GM23338 (cell line): ENCODE data around the gene ZFR2. TPM values are rescaled to one million over a fixed set of nuclear protein-coding genes. Genes with fewer than 3 reads are reported as not detected.

Source experiments
- CREB1 ChIP-seq: fragments of 250-450 bp; sonication (Bioruptor Pico); IDR thresholded peaks from 2 replicates; pipeline ENCODE4 v1.5.0; 2020; ENCODE audit warnings: low read depth, mild to moderate bottlenecking, moderate library complexity
- CTCF ChIP-seq, 2 experiments: fragments of 200-600 bp in 1 of 2; sonication (generic) in 1 of 2; conservative IDR thresholded peaks; 2 replicates each; pipeline versions ENCODE4 v1.5.1 to v1.6.1; 2016 to 2017; ENCODE audit warnings: antibody characterized with exemption in 2 of 2, low read depth in 2 of 2, mild to moderate bottlenecking in 2 of 2, moderate library complexity in 1 of 2
- EZH2phosphoT487 ChIP-seq: fragments of 200-600 bp; sonication (generic); IDR thresholded peaks from one replicate; pipeline ENCODE4 v1.8.1; 2018; ENCODE audit warnings: antibody characterized with exemption; ENCODE audit not compliant: unreplicated experiment
- JUNB ChIP-seq: IDR thresholded peaks from one replicate; pipeline ENCODE4 v1.6.1; 2016; ENCODE audit warnings: antibody characterized with exemption; ENCODE audit not compliant: unreplicated experiment
- NANOG ChIP-seq: IDR thresholded peaks from 2 replicates; pipeline ENCODE4 v1.6.1; 2016; ENCODE audit warnings: antibody characterized with exemption, borderline replicate concordance
- POLR2AphosphoS5 ChIP-seq: IDR thresholded peaks from 2 replicates; pipeline ENCODE4 v1.6.1; 2016; ENCODE audit warnings: antibody characterized with exemption, low read depth
- STAT1 ChIP-seq: IDR thresholded peaks from one replicate; pipeline ENCODE4 v1.6.1; 2016; ENCODE audit warnings: antibody characterized with exemption; ENCODE audit not compliant: unreplicated experiment
- ZNF114 ChIP-seq: fragments of 250-450 bp; sonication (Bioruptor Pico); IDR thresholded peaks from 2 replicates; pipeline ENCODE4 v1.5.0; 2020; ENCODE audit warnings: mild to moderate bottlenecking, moderate library complexity
- ZNF462 ChIP-seq: fragments of 250-450 bp; sonication (Bioruptor Pico); IDR thresholded peaks from 2 replicates; pipeline ENCODE4 v1.5.0; 2020; ENCODE audit warnings: mild to moderate bottlenecking, moderate library complexity
- polyA plus RNA-seq: library from polyadenylated mRNA; unstranded; fragments of >200 nt; fragmentation: Nextera tagmentation; extraction: Ambion mirVana; gene quantifications from 2 replicates; pipeline ENCODE4 v1.2.1, GENCODE V29; 2016
- total RNA-seq: library from RNA; depleted of rRNA; stranded (reverse); fragments of >200 nt; shearing (Covaris generic); gene quantifications from 2 replicates; pipeline ENCODE4 v1.2.3, GENCODE V29; 2014

Gene ZFR2
- total and polyA plus RNA-seq, 2 experiments from 2014 or later = 15.8 to 31.3 TPM

DNA sequence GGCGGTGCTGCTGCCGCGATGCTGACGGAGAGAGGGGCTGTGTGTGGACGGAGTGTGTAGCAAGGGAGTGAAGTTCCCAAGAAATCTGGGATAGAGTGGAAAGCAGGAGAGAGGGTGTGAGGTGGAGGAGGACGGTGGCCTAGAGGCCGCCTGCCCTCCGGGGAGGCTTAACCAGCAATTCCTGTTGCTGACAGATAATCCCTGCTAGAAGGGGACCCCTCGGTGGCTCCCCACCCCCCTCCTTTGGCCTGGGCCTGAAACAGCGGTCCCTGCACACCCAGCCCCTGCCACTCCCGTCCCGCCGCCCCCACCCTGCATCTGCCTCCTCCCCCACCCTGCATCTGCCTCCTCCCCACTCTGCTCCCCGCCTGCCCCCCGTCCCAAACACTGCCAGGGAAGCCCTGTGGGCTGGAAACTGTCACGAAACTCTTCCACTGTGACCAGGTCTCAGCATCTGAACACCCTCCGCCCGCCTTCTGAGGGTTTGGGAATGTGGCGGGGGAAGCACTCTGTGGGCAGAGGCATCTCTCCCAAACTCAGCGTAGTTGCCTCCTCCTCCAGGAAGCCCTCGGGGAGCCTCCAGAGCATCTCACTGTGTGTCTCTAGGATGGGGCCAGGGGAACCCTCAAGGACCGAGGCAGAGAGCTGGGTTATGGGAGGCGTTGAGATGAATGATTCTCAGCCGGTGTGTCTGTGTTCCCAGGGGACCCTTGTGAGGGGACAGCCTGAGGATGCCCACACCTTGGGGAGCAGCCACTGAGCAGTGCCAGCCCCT is 65.5 kb downstream of the ZFR2 start (continued):
- TF ChIP-seq ZNF462 (CRISPR knock-in tag) (no peak), NANOG (no peak), STAT1 (no peak), POLR2AphosphoS5 (no peak), CTCF (conservative IDR thresholded peaks at IDR 0.05; ENCODE audit: low read depth in 2 of 2) (no peak), CREB1 (no peak), JUNB (no peak), ZNF114 (no peak), EZH2phosphoT487 (no peak)
